Neural cell (in vitro differentiated cells): Measurements from ENCODE around the gene WDR83. TPM values are rescaled to one million over a fixed set of nuclear protein-coding genes. Genes with fewer than 3 reads are reported as not detected.

Experiments
- H2AFZ ChIP-seq: fragments of 200-600, 300-800 bp; sonication (generic), shearing (Covaris generic); 2 replicates; pipeline ENCODE4 v1.6.0; 2014; ENCODE audit warnings: low read depth, mild to moderate bottlenecking, antibody characterized with exemption, low read length, moderate library complexity
- H3F3A ChIP-seq: fragments of 200-600 bp; shearing (Covaris generic); 2 replicates; pipeline ENCODE4 v1.6.1; 2016; ENCODE audit warnings: mild to moderate bottlenecking, moderate library complexity, mixed read lengths, antibody characterized with exemption, low read length; ENCODE audit not compliant: insufficient read depth, poor library complexity, severe bottlenecking
- H3K27ac ChIP-seq: fragments of 200-600, 300-800 bp; sonication (generic), shearing (Covaris generic); 2 replicates; pipeline ENCODE4 v1.5.1; 2014; ENCODE audit warnings: mild to moderate bottlenecking, low read length, moderate library complexity
- H3K27me3 ChIP-seq: fragments of 300-800, 200-600 bp; sonication (generic), shearing (Covaris generic); 2 replicates; pipeline ENCODE4 v1.6.0; 2014; ENCODE audit warnings: mild to moderate bottlenecking, low read depth, low read length, moderate library complexity; ENCODE audit not compliant: insufficient read depth
- H3K36me3 ChIP-seq: fragments of 300-800, 200-600 bp; sonication (generic), shearing (Covaris generic); 2 replicates; pipeline ENCODE4 v1.5.1; 2014; ENCODE audit warnings: mild to moderate bottlenecking, antibody characterized with exemption, low read length, moderate library complexity; ENCODE audit not compliant: insufficient read depth
- H3K4me2 ChIP-seq: fragments of 300-800, 200-600 bp; sonication (generic), shearing (Covaris generic); 2 replicates; pipeline ENCODE4 v1.6.0; 2014; ENCODE audit warnings: mild to moderate bottlenecking, low read length
- H3K4me3 ChIP-seq: fragments of 300-800, 200-600 bp; sonication (generic), shearing (Covaris generic); 2 replicates; pipeline ENCODE4 v1.5.1; 2014; ENCODE audit warnings: mild to moderate bottlenecking, low read length, moderate library complexity
- H3K79me2 ChIP-seq: fragments of 200-600 bp; shearing (Covaris generic); replicated peaks from 2 replicates; pipeline ENCODE4 v1.6.0; 2014; ENCODE audit warnings: mild to moderate bottlenecking, low read length, moderate library complexity; ENCODE audit not compliant: insufficient read depth
- H3K9ac ChIP-seq: fragments of 300-800, 200-600 bp; sonication (generic), shearing (Covaris generic); 2 replicates; pipeline ENCODE4 v1.6.1; 2016; ENCODE audit warnings: mild to moderate bottlenecking, low read length, mixed read lengths
- H3K9me2 ChIP-seq: fragments of 200-600 bp; shearing (Covaris generic); 2 replicates; pipeline ENCODE4 v1.6.1; 2016; ENCODE audit warnings: mild to moderate bottlenecking, low read length, mixed read lengths; ENCODE audit not compliant: insufficient read depth
- H3K9me3 ChIP-seq: fragments of 200-600, 300-800 bp; sonication (generic), shearing (Covaris generic); 2 replicates; pipeline ENCODE4 v1.6.1; 2016; ENCODE audit warnings: mild to moderate bottlenecking, mixed run types, low read length, moderate library complexity, mixed read lengths
- H4K20me1 ChIP-seq: fragments of 200-600 bp; shearing (Covaris generic); 2 replicates; pipeline ENCODE4 v1.6.1; 2016; ENCODE audit warnings: mild to moderate bottlenecking, mixed run types; ENCODE audit not compliant: insufficient read depth
- CTCF ChIP-seq: fragments of 450-650 bp; IDR thresholded peaks from 2 replicates; pipeline ENCODE4 v1.5.1; 2014; ENCODE audit warnings: antibody characterized with exemption, mild to moderate bottlenecking, moderate library complexity; ENCODE audit not compliant: poor library complexity, severe bottlenecking
- EP300 ChIP-seq: fragments of 450-650 bp; conservative IDR thresholded peaks from 2 replicates; pipeline ENCODE4 v1.6.1; 2014; ENCODE audit warnings: antibody characterized with exemption, mild to moderate bottlenecking, moderate library complexity; ENCODE audit not compliant: poor library complexity, severe bottlenecking
- EZH2 ChIP-seq: fragments of 200-600, 300-800 bp; shearing (Covaris generic), sonication (generic); IDR thresholded peaks from 2 replicates; pipeline ENCODE4 v1.6.1; 2014; ENCODE audit warnings: antibody characterized with exemption, low read length, borderline replicate concordance, mild to moderate bottlenecking; ENCODE audit not compliant: insufficient read depth, poor library complexity, severe bottlenecking
- MXI1 ChIP-seq: fragments of 450-650 bp; conservative IDR thresholded peaks from 2 replicates; pipeline ENCODE4 v1.6.1; 2014; ENCODE audit warnings: antibody characterized with exemption, mild to moderate bottlenecking; ENCODE audit not compliant: poor library complexity, severe bottlenecking
- POLR2AphosphoS5 ChIP-seq: IDR thresholded peaks from 2 replicates; pipeline ENCODE4 v1.6.1; 2012
- RAD21 ChIP-seq: fragments of 450-650 bp; conservative IDR thresholded peaks from 2 replicates; pipeline ENCODE4 v1.6.1; 2014; ENCODE audit warnings: antibody characterized with exemption, mild to moderate bottlenecking, moderate library complexity
- REST ChIP-seq: IDR thresholded peaks from 2 replicates; pipeline ENCODE4 v1.6.1; 2012; ENCODE audit warnings: borderline replicate concordance
- SMC3 ChIP-seq: fragments of 450-650 bp; conservative IDR thresholded peaks from 2 replicates; pipeline ENCODE4 v1.6.1; 2014; ENCODE audit warnings: antibody characterized with exemption, mild to moderate bottlenecking, moderate library complexity; ENCODE audit not compliant: poor library complexity
- TAF1 ChIP-seq: IDR thresholded peaks from 2 replicates; pipeline ENCODE4 v1.6.1; 2012; ENCODE audit warnings: low read depth
- polyA plus RNA-seq: library from polyadenylated mRNA; depleted of rRNA; stranded (reverse); fragments of >200 nt; gene quantifications from 2 replicates; pipeline ENCODE4 v1.2.3, GENCODE V29; 2014

Gene WDR83
- polyA plus RNA-seq, 1 donor from 2014 or later: 45.3 TPM

- TF ChIP-seq POLR2AphosphoS5: peak; percentile 92
- peak; percentile 44 for TF ChIP-seq RAD21
- peak; percentile 32 for TF ChIP-seq SMC3
- peak; percentile 67 for TF ChIP-seq EP300
- TF ChIP-seq TAF1: no peak
- peak; percentile 47 for TF ChIP-seq REST
- TF ChIP-seq MXI1: peak; percentile 93
- peak; percentile 53 for TF ChIP-seq CTCF
- no peak for TF ChIP-seq EZH2
- peak within 1 kb of the TSS; percentile 85 for H3K27ac ChIP-seq
Observed at GRCh38 chr19:12681074-12681987, 14.7 kb downstream of the WDR83 start, which contains the start of gene DHPS. Gene DHPS (minus strand): TSS chr19:12681880. CDS start chr19:12681766, 114 bp downstream.

GRCh38 chr19:12685831-12686230 lies 19.2 kb downstream of the WDR83 start:
- Histone ChIP-seq H2AFZ (no peak overlapping the region), H3K9ac (no peak overlapping the region), H3K4me2 (no peak overlapping the region), H3K27me3 (no peaks in the 10 kb centered on the region), H4K20me1 (no peaks in the 10 kb centered on the region), H3K27ac (no peak overlapping the region), H3K9me3 (no peaks in the 10 kb centered on the region), H3K79me2 (no peaks in the 10 kb centered on the region), H3F3A (peaks cover 6% of the 10 kb centered on the region), H3K9me2 (no peaks in the 10 kb centered on the region), H3K4me3 (no peak overlapping the region), H3K36me3 (no peaks in the 10 kb centered on the region)
- TF ChIP-seq POLR2AphosphoS5: no peak
- TF ChIP-seq MXI1: no peak
- no peak for TF ChIP-seq CTCF
- TF ChIP-seq RAD21: no peak

More at GRCh38 chr19:12681074-12681987, 14.7 kb downstream of the WDR83 start, which contains the start of gene DHPS:
- Histone ChIP-seq H3K9me2 (no peaks in the 10 kb centered on the region), H4K20me1 (no peaks in the 10 kb centered on the region), H3F3A (peaks cover 6% of the 10 kb centered on the region), H2AFZ (peak within 1 kb of the TSS; percentile 59), H3K4me3 (peak within 1 kb of the TSS; percentile 84), H3K27me3 (no peaks in the 10 kb centered on the region), H3K9ac (peak within 1 kb of the TSS; percentile 80), H3K36me3 (peaks cover 5% of the 10 kb centered on the region), H3K9me3 (no peaks in the 10 kb centered on the region), H3K79me2 (peaks cover 12% of the 10 kb centered on the region), H3K4me2 (peak within 1 kb of the TSS; percentile 43)
